Type B pancreatic cell (in vitro differentiated cells): ENCODE data around the gene ZNF467. TPM values are rescaled to one million over a fixed set of nuclear protein-coding genes. Genes with fewer than 3 reads are reported as not detected.
A peak's percentile ranks its signal among the peaks of the same experiment; 100 is the strongest.

ENCODE experiments used
- DNase-seq: peaks from one replicate; pipeline ENCODE4 v3.0.0; 2021; ENCODE audit warnings: mixed read lengths; ENCODE audit not compliant: unreplicated experiment; ENCODE audit errors: extremely low spot score
- H3K27ac Mint-ChIP-seq: 2 replicates; pipeline ENCODE4 v1.8.0; 2021; ENCODE audit warnings: mild to moderate bottlenecking, mixed read lengths
- H3K27me3 Mint-ChIP-seq: 2 replicates; pipeline ENCODE4 v1.8.0; 2021; ENCODE audit warnings: mixed read lengths
- H3K36me3 Mint-ChIP-seq: 2 replicates; pipeline ENCODE4 v1.8.0; 2021; ENCODE audit warnings: mixed read lengths
- H3K4me1 Mint-ChIP-seq: one replicate; pipeline ENCODE4 v1.8.0; 2021; ENCODE audit warnings: mixed read lengths; ENCODE audit not compliant: unreplicated experiment
- H3K4me3 Mint-ChIP-seq: 2 replicates; pipeline ENCODE4 v1.8.0; 2021; ENCODE audit warnings: mild to moderate bottlenecking, mixed read lengths
- H3K9me3 Mint-ChIP-seq: 2 replicates; pipeline ENCODE4 v1.8.0; 2021; ENCODE audit warnings: mixed read lengths
- CTCF ChIP-seq: fragments of 200-600 bp; sonication (generic); conservative IDR thresholded peaks from 2 replicates; pipeline ENCODE4 v1.5.0; 2021; ENCODE audit warnings: antibody characterized with exemption, mild to moderate bottlenecking
- total RNA-seq: library from RNA; stranded (reverse); gene quantifications from 2 replicates; pipeline ENCODE4 v1.2.1, GENCODE V29; 2021; ENCODE audit warnings: low replicate concordance

Gene ZNF467
- total RNA-seq, 1 donor from 2014 or later: 17.6 TPM

- no peak for DNase-seq
- Mint-ChIP-seq H3K27ac (no peak overlapping the region), H3K9me3 (no peaks in the 10 kb centered on the region), H3K4me3 (no peak overlapping the region), H3K36me3 (no peaks in the 10 kb centered on the region), H3K4me1 (peaks cover 13% of the 10 kb centered on the region), H3K27me3 (no peaks in the 10 kb centered on the region)
- no peak for TF ChIP-seq CTCF
These were observed 8.5 kb upstream of the ZNF467 start for GRCh38 chr7:149781921-149782320.

DNA sequence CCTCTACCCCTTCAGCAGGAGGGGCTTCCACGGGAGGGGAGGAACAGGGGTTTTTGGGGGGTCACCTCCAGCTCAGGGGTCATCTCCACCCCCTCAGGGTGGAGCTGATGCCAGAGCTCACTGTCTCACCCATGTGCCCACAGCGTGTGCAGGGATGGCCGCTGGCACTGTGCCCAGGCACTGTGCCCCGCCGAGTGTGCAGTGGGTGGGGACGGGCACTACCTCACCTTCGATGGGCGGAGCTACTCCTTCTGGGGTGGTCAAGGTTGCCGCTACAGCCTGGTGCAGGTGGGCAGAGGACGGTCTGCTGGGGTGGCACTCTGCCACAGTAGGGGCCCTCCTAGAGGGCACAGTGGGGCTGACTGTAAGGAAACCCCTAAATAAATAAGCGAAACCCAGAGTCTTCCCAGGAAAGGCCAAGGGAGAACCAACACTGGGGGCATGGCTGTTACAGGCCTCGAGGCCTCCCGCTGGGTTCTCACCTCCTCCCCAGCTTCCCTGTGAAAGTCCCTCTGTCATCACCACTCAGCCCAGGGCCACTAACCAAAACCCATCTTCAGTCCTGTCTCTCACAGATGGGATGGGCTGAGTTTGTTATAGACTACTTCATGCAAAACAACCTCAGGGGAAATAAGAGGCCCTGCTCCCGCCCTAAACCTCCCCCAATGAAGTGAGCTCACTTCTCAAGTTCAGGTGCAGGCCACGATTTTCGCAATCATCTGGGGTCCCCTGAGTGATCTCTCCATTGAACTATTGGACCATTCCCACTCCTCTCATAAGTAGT, 7.4 kb upstream of the ZNF467 start:
- H3K36me3 Mint-ChIP-seq: no peaks in the 10 kb centered on the region
- TF ChIP-seq CTCF: no peak
- peaks cover 13% of the 10 kb centered on the region for H3K4me1 Mint-ChIP-seq
- H3K27ac Mint-ChIP-seq: no peak overlapping the region
- no peak for DNase-seq
- no peaks in the 10 kb centered on the region for H3K9me3 Mint-ChIP-seq
- no peaks in the 10 kb centered on the region for H3K27me3 Mint-ChIP-seq
- no peak overlapping the region for H3K4me3 Mint-ChIP-seq

- Mint-ChIP-seq H3K4me1 (peaks cover 13% of the 10 kb centered on the region), H3K27ac (no peak overlapping the region), H3K27me3 (peaks cover 2% of the 10 kb centered on the region), H3K4me3 (no peak overlapping the region), H3K9me3 (no peaks in the 10 kb centered on the region), H3K36me3 (no peaks in the 10 kb centered on the region)
- TF ChIP-seq CTCF: no peak
- no peak for DNase-seq
These were observed 6.7 kb upstream of the ZNF467 start for GRCh38 chr7:149780056-149780455.

GRCh38 chr7:149779502-149779805, 6.1 kb upstream of the ZNF467 start:
- H3K27me3 Mint-ChIP-seq: peaks cover 4% of the 10 kb centered on the region
- H3K9me3 Mint-ChIP-seq: no peaks in the 10 kb centered on the region
- no peaks in the 10 kb centered on the region for H3K36me3 Mint-ChIP-seq
- DNase-seq: no peak
- no peak overlapping the region for H3K27ac Mint-ChIP-seq
- no peak for TF ChIP-seq CTCF
- no peak overlapping the region for H3K4me3 Mint-ChIP-seq
- peaks cover 15% of the 10 kb centered on the region for H3K4me1 Mint-ChIP-seq

GRCh38 chr7:149778696-149779501, 5.5 kb upstream of the ZNF467 start:
- peaks cover 7% of the 10 kb centered on the region for H3K27me3 Mint-ChIP-seq
- no peak for TF ChIP-seq CTCF
- no peak for DNase-seq
- no peaks in the 10 kb centered on the region for H3K36me3 Mint-ChIP-seq
- H3K27ac Mint-ChIP-seq: peak overlapping the region; percentile 51
- H3K9me3 Mint-ChIP-seq: no peaks in the 10 kb centered on the region
- peaks cover 19% of the 10 kb centered on the region for H3K4me1 Mint-ChIP-seq
- no peak overlapping the region for H3K4me3 Mint-ChIP-seq
